DMS114 treated with DMSO at 0.1 percent for 48 hours (cell line): ENCODE results near the gene ANO1.
"Not testable (repeated sequence)": the region's sequence is repeated elsewhere in the genome, so short reads cannot be mapped to it uniquely, and the experiment has no call there.

Experiments
- DNase-seq: peaks from one replicate; lab custom pipeline; 2025; ENCODE audit not compliant: unreplicated experiment; lab: John Stamatoyannopoulos, UW

ANO1 gene

GRCh38 chr11:70204466-70204799, 126.3 kb downstream of the ANO1 start:
- no peak for DNase-seq

GRCh38 chr11:70205049-70205725, 127.1 kb downstream of the ANO1 start:
- DNase-seq, result no peak

GRCh38 chr11:70205766-70206165, 127.6 kb downstream of the ANO1 start:
- no peak for DNase-seq

- no peak for DNase-seq
Measured at GRCh38 chr11:70206226-70206981, 128.3 kb downstream of the ANO1 start.

GRCh38 chr11:70206982-70207376, 128.9 kb downstream of the ANO1 start:
- no peak for DNase-seq

- no peak for DNase-seq
Measured at GRCh38 chr11:70207531-70208131, 129.5 kb downstream of the ANO1 start.

GRCh38 chr11:70209391-70209912, 131.3 kb downstream of the ANO1 start:
- no peak for DNase-seq

GRCh38 chr11:70210051-70210501, 132.0 kb downstream of the ANO1 start:
- DNase-seq, result no peak

GRCh38 chr11:70210530-70210929, 132.4 kb downstream of the ANO1 start:
- DNase-seq, result no peak

GRCh38 chr11:70212227-70212811, 134.2 kb downstream of the ANO1 start:
- DNase-seq, result no peak

- not testable (repeated sequence) for DNase-seq
Measured at GRCh38 chr11:70217388-70217787, 139.3 kb downstream of the ANO1 start.

- DNase-seq, result not testable (repeated sequence)
Measured at GRCh38 chr11:70218076-70218475, 140.0 kb downstream of the ANO1 start.

GRCh38 chr11:70220136-70220535, 142.0 kb downstream of the ANO1 start:
- no peak for DNase-seq

- no peak for DNase-seq
Measured at GRCh38 chr11:70220920-70221319, 142.8 kb downstream of the ANO1 start.

- no peak for DNase-seq
Measured at GRCh38 chr11:70225681-70226177, 147.6 kb downstream of the ANO1 start.

GRCh38 chr11:70226183-70226582, 148.1 kb downstream of the ANO1 start:
- DNase-seq, result no peak

- no peak for DNase-seq
Measured at GRCh38 chr11:70226967-70227366, 148.8 kb downstream of the ANO1 start.

GRCh38 chr11:70229737-70230136, 151.6 kb downstream of the ANO1 start:
- DNase-seq, result no peak

- DNase-seq, result no peak
Measured at GRCh38 chr11:70230151-70230839, 152.2 kb downstream of the ANO1 start.

GRCh38 chr11:70230840-70231710, 153.0 kb downstream of the ANO1 start:
- no peak for DNase-seq
